Nephron (organoid): Measurements from ENCODE around the gene STRAP.
A peak's percentile ranks its signal among the peaks of the same experiment; 100 is the strongest.

ENCODE experiments used
- H3K27ac Mint-ChIP-seq, 3 experiments: 2 replicates each; pipeline ENCODE4 v1.8.0; 2020; ENCODE audit warnings: mixed read lengths in 3 of 3, mild to moderate bottlenecking in 2 of 3, moderate library complexity in 1 of 3
- H3K27me3 Mint-ChIP-seq: 2 replicates; pipeline ENCODE4 v1.8.0; 2021; ENCODE audit warnings: low read depth, mild to moderate bottlenecking, moderate library complexity, mixed read lengths
- H3K36me3 Mint-ChIP-seq: 2 replicates; pipeline ENCODE4 v1.8.0; 2020; ENCODE audit warnings: low read depth, mixed read lengths
- H3K4me1 Mint-ChIP-seq: 2 replicates; pipeline ENCODE4 v1.8.0; 2020; ENCODE audit warnings: mixed read lengths
- H3K4me3 Mint-ChIP-seq, 3 experiments: 2 replicates each; pipeline ENCODE4 v1.8.0; 2020; ENCODE audit warnings: mild to moderate bottlenecking in 3 of 3, mixed read lengths in 3 of 3, moderate library complexity in 2 of 3
- H3K9me3 Mint-ChIP-seq: 2 replicates; pipeline ENCODE4 v1.8.0; 2020; ENCODE audit warnings: mixed read lengths
- TF ChIP-seq, protein P1 (sequence below), 3 experiments: fragments of 200-600 bp; sonication (generic); IDR thresholded peaks; one replicate each; pipeline ENCODE4 v1.5.0; 2021; ENCODE audit warnings: antibody characterized with exemption in 3 of 3; ENCODE audit not compliant: unreplicated experiment in 3 of 3

Gene STRAP

DNA sequence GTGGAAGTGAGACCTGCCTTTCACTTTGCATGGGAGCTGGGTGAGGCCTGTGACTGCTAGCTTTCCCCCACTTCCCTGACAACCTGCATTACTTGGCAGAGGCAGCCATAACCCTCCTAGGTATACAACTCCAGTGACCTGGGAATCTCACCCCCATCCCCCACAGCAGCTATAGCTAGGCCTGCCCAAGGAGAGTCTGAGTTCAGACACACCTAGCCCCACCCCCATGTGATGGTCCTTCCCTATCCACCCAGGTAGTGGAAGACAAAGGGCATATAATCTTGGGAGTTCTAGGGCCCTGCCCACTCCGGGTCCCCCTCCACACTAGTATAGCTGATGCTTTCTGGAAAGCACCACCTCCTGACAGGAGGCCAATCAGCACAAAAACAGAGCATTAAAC lies 6.3 kb upstream of the STRAP start:
- Mint-ChIP-seq H3K4me1 (peaks cover 3% of the 10 kb centered on the region), H3K36me3 (no peaks in the 10 kb centered on the region), H3K27ac (no peak overlapping the region), H3K4me3 (no peak overlapping the region), H3K9me3 (no peaks in the 10 kb centered on the region), H3K27me3 (no peaks in the 10 kb centered on the region)
- TF ChIP-seq, protein P1, sequence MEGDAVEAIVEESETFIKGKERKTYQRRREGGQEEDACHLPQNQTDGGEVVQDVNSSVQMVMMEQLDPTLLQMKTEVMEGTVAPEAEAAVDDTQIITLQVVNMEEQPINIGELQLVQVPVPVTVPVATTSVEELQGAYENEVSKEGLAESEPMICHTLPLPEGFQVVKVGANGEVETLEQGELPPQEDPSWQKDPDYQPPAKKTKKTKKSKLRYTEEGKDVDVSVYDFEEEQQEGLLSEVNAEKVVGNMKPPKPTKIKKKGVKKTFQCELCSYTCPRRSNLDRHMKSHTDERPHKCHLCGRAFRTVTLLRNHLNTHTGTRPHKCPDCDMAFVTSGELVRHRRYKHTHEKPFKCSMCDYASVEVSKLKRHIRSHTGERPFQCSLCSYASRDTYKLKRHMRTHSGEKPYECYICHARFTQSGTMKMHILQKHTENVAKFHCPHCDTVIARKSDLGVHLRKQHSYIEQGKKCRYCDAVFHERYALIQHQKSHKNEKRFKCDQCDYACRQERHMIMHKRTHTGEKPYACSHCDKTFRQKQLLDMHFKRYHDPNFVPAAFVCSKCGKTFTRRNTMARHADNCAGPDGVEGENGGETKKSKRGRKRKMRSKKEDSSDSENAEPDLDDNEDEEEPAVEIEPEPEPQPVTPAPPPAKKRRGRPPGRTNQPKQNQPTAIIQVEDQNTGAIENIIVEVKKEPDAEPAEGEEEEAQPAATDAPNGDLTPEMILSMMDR (IDR thresholded peaks at IDR 0.05; ENCODE audit: unreplicated experiment in 3 of 3) = no peak

- no peaks in the 10 kb centered on the region for H3K27me3 Mint-ChIP-seq
- TF ChIP-seq, protein P1 (IDR thresholded peaks at IDR 0.05; ENCODE audit: unreplicated experiment in 3 of 3) = no peak
- H3K4me3 Mint-ChIP-seq = peak overlapping the region in 1 of 3 experiments; percentile 5
- H3K36me3 Mint-ChIP-seq = peaks cover 8% of the 10 kb centered on the region
- H3K9me3 Mint-ChIP-seq = no peaks in the 10 kb centered on the region
- no peak overlapping the region for H3K27ac Mint-ChIP-seq
- peaks cover 15% of the 10 kb centered on the region for H3K4me1 Mint-ChIP-seq
Observed at GRCh38 chr12:15879413-15879812, 2.8 kb upstream of the STRAP start.

DNA sequence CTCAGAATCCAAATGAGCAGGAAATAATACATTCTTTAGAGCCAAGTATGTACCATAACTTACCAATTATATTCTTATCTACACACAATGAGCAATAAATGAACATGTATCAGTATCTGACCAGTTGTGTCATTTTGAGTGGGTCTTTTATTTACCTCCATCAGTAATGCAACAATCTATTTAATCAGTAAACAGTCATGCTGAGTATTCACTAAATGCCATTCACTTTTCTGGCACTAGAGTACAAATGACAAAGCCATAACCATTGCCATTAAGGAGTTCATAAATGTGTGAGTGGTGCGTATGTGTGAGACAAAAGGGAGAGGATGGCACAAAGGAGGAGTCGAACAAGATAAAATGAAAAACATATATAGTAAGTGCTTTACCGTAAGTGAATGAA lies 1.5 kb upstream of the STRAP start:
- TF ChIP-seq, protein P1 (IDR thresholded peaks at IDR 0.05; ENCODE audit: unreplicated experiment in 3 of 3) = no peak
- no peaks in the 10 kb centered on the region for H3K27me3 Mint-ChIP-seq
- peak overlapping the region; percentile 97 to 100 (median 98) for H3K4me3 Mint-ChIP-seq
- H3K27ac Mint-ChIP-seq = peak overlapping the region; percentile 60 to 99 (median 82)
- peaks cover 19% of the 10 kb centered on the region for H3K36me3 Mint-ChIP-seq
- H3K9me3 Mint-ChIP-seq = no peaks in the 10 kb centered on the region
- H3K4me1 Mint-ChIP-seq = peaks cover 21% of the 10 kb centered on the region

- Mint-ChIP-seq H3K27me3 (no peaks in the 10 kb centered on the region), H3K4me3 (peak overlapping the region; percentile 97 to 100 (median 98)), H3K9me3 (no peaks in the 10 kb centered on the region), H3K36me3 (peaks cover 37% of the 10 kb centered on the region), H3K4me1 (peaks cover 40% of the 10 kb centered on the region), H3K27ac (peak overlapping the region; percentile 99 to 100 (median 100))
- TF ChIP-seq, protein P1 (IDR thresholded peaks at IDR 0.05; ENCODE audit: unreplicated experiment in 3 of 3) = no peak
Observed at GRCh38 chr12:15883536-15883935, 1.3 kb downstream of the STRAP start.

DNA sequence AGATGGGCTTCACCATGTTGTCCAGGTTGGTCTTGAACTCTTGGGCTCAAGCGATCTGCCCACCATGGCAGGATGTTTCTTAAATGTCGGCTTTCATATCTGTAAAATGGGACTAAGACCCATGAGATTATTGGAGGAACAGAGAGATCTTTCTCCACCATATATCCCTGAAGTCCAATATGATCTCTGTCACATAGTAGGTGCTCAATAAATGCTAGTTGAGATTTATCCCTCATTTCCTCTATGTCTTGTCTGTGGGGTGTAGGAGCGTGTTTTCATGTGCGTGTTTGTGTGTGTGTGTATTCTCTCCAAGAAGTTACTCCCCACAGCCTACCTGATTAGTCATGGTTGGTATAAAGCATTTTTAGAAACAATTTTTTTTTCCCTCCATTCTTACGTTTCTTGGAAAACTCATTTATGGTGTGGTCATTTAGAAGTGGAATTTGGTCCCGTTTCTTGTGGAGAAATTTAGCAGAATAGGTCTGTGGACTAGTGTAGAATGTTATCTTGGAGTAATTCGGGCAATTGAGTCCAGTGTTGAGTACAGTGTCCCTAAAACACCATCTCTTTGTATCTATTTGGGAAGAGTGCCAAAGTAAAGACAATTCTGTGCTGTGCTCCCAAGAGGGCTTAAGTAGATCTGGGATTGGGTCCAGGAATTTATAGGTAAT lies 4.3 kb downstream of the STRAP start:
- peaks cover 34% of the 10 kb centered on the region for H3K4me1 Mint-ChIP-seq
- peaks cover 54% of the 10 kb centered on the region for H3K36me3 Mint-ChIP-seq
- H3K27me3 Mint-ChIP-seq = no peaks in the 10 kb centered on the region
- peak overlapping the region in 1 of 3 experiments; percentile 2 for H3K27ac Mint-ChIP-seq
- TF ChIP-seq, protein P1 (IDR thresholded peaks at IDR 0.05; ENCODE audit: unreplicated experiment in 3 of 3) = no peak
- no peaks in the 10 kb centered on the region for H3K9me3 Mint-ChIP-seq
- H3K4me3 Mint-ChIP-seq = peak overlapping the region in 2 of 3 experiments; percentile 15 to 47
